GM23248 (cell line): ENCODE data around the gene PDE4B. TPM values are rescaled to one million over a fixed set of nuclear protein-coding genes. Genes with fewer than 3 reads are reported as not detected.

Source experiments
- DNase-seq: peaks from one replicate; pipeline ENCODE4 v3.0.0-alpha.2; 2015
- H2AFZ ChIP-seq: fragments of 200-600 bp; sonication (generic); 2 replicates; pipeline ENCODE4 v1.6.1; 2016; ENCODE audit warnings: antibody characterized with exemption
- H3F3A ChIP-seq: fragments of 200-600 bp; sonication (generic); 2 replicates; pipeline ENCODE4 v1.6.1; 2016; ENCODE audit warnings: mild to moderate bottlenecking, antibody characterized with exemption, mixed run types; ENCODE audit not compliant: insufficient read depth
- H3K27ac ChIP-seq: fragments of 200-600 bp; sonication (generic); 2 replicates; pipeline ENCODE4 v1.5.1; 2016; ENCODE audit warnings: mild to moderate bottlenecking
- H3K27me3 ChIP-seq: fragments of 200-600 bp; sonication (generic); replicated peaks from 2 replicates; pipeline ENCODE4 v1.6.1; 2016; ENCODE audit warnings: mild to moderate bottlenecking; ENCODE audit not compliant: insufficient read depth
- H3K36me3 ChIP-seq: fragments of 200-600 bp; sonication (generic); 2 replicates; pipeline ENCODE4 v1.6.1; 2016; ENCODE audit warnings: low read depth, mild to moderate bottlenecking
- H3K4me1 ChIP-seq: fragments of 200-600 bp; sonication (generic); 2 replicates; pipeline ENCODE4 v1.6.1; 2016; ENCODE audit warnings: mild to moderate bottlenecking; ENCODE audit not compliant: insufficient read depth
- H3K4me2 ChIP-seq: fragments of 200-600 bp; sonication (generic); one replicate; pipeline ENCODE4 v1.6.1; 2016; ENCODE audit warnings: mild to moderate bottlenecking; ENCODE audit not compliant: unreplicated experiment
- H3K4me3 ChIP-seq: fragments of 200-600 bp; sonication (generic); 2 replicates; pipeline ENCODE4 v1.5.1; 2016; ENCODE audit warnings: mild to moderate bottlenecking
- H3K79me2 ChIP-seq: fragments of 200-600 bp; sonication (generic); 2 replicates; pipeline ENCODE4 v1.6.1; 2016; ENCODE audit warnings: mild to moderate bottlenecking; ENCODE audit not compliant: insufficient read depth
- H3K9ac ChIP-seq: fragments of 200-600 bp; sonication (generic); 2 replicates; pipeline ENCODE4 v1.6.1; 2016; ENCODE audit warnings: mild to moderate bottlenecking
- H3K9me2 ChIP-seq: fragments of 200-600 bp; sonication (generic); 2 replicates; pipeline ENCODE4 v1.6.1; 2016; ENCODE audit warnings: mixed run types, mild to moderate bottlenecking, moderate library complexity; ENCODE audit not compliant: insufficient read depth
- H3K9me3 ChIP-seq: fragments of 200-600 bp; sonication (generic); one replicate; pipeline ENCODE4 v1.6.1; 2017; ENCODE audit warnings: low read depth
- H4K20me1 ChIP-seq: fragments of 200-600 bp; sonication (generic); 2 replicates; pipeline ENCODE4 v1.6.0; 2016; ENCODE audit not compliant: insufficient read depth
- EZH2 ChIP-seq: fragments of 200-600 bp; sonication (generic); IDR thresholded peaks from 2 replicates; pipeline ENCODE4 v1.6.1; 2018; ENCODE audit warnings: antibody characterized with exemption, mild to moderate bottlenecking; ENCODE audit not compliant: insufficient read depth, poor library complexity, severe bottlenecking
- EZH2phosphoT487 ChIP-seq: fragments of 200-600 bp; sonication (generic); IDR thresholded peaks from 2 replicates; pipeline ENCODE4 v1.6.1; 2018; ENCODE audit warnings: antibody characterized with exemption, moderate library complexity, mild to moderate bottlenecking, low read depth; ENCODE audit not compliant: insufficient read depth
- WGBS, 2 experiments: methylation state at CpG; one replicate each; pipeline ENCODE4 v1.1.6; 2015 to 2017; ENCODE audit warnings: low lambda C conversion rate in 2 of 2, low coverage in 1 of 2; ENCODE audit errors: missing lambda C conversion rate in 2 of 2; 5-methylcytosine and 5-hydroxymethylcytosine counted together
- in situ Hi-C: fragments of 300-500 bp; cut with MboI; formaldehyde crosslinking; loops from 2 replicates; pipeline ENCODE4 v1.15.0; 2020
- polyA plus RNA-seq: library from polyadenylated mRNA; unstranded; fragments of >200 nt; fragmentation: Nextera tagmentation; extraction: Ambion mirVana; gene quantifications from 2 replicates; pipeline ENCODE4 v1.2.1, GENCODE V29; 2016
- total RNA-seq: library from RNA; depleted of rRNA; stranded (reverse); fragments of >200 nt; shearing (Covaris generic); gene quantifications from 2 replicates; pipeline ENCODE4 v1.2.3, GENCODE V29; 2014

The PDE4B gene
- total and polyA plus RNA-seq, 2 experiments from 2014 or later: 19.9 to 36.2 TPM

DNA sequence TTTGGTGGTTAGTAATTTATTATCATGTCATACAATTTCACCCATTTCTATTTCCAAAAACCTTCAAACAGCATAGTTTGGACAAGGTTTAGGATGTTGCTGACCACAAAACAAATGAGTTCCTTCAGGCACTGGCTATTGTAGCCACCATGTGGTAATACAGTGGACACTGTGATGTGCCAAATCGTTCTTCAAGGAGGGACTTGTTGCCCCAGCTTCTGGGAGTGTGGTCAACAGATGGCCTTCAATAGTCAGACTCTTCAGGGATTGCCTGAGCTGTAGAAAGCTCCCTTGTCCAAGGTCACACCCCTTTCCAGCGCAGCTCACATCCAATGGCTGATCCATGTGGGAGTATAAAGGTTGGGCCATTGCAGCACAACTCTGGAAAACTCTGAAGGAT lies 2.6 kb downstream of the PDE4B start:
- no peak overlapping the region for H2AFZ ChIP-seq
- H3K4me1 ChIP-seq: peaks cover 27% of the 10 kb centered on the region; the same call in 1 of the 2 replicates
- in situ Hi-C loops: no loop called here
- H3K36me3 ChIP-seq: no peaks in the 10 kb centered on the region
- no peak overlapping the region for H3K27ac ChIP-seq
- peaks cover 26% of the 10 kb centered on the region for H3F3A ChIP-seq
- no peak overlapping the region for H3K9ac ChIP-seq
- no peaks in the 10 kb centered on the region for H3K9me2 ChIP-seq
- 36 to 62% methylated on average over 2 of the region's 2 CpGs for WGBS, 2 experiments
- no peak overlapping the region for H3K4me2 ChIP-seq
- no peaks in the 10 kb centered on the region for H3K9me3 ChIP-seq
- H4K20me1 ChIP-seq: no peaks in the 10 kb centered on the region
- H3K4me3 ChIP-seq: no peak overlapping the region
- peaks cover 43% of the 10 kb centered on the region for H3K79me2 ChIP-seq
- no peaks in the 10 kb centered on the region for H3K27me3 ChIP-seq
- TF ChIP-seq EZH2: no peak
- TF ChIP-seq EZH2phosphoT487: no peak
- DNase-seq: no peak

DNA sequence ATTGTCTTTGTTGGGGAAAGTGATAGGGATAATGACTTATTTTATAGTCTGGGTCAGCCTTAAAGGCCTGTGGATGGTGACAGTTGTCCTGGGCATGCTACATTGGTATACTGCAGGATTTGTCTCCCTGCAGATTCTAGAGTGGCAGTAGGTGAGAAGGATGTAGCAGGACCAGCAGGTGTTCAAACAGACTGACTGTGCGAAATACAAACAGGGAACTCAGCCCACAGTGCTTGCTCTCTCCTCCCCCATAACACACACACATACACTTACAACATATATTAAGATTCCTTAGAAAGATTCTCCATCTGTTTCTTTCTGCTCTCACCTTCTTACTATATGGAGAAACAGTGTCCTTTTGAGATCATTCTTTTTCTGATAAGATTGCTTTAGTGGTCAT lies 6.9 kb downstream of the PDE4B start:
- H4K20me1 ChIP-seq: no peaks in the 10 kb centered on the region
- no peak overlapping the region for H3K27ac ChIP-seq
- peaks cover 63% of the 10 kb centered on the region for H3K79me2 ChIP-seq
- no peaks in the 10 kb centered on the region for H3K36me3 ChIP-seq
- no peak for TF ChIP-seq EZH2
- TF ChIP-seq EZH2phosphoT487: no peak
- 94 to 100% methylated on average over 1 of the region's 1 CpG for WGBS, 2 experiments
- no peak overlapping the region for H3K4me2 ChIP-seq
- H3K9ac ChIP-seq: no peak overlapping the region
- H3K9me2 ChIP-seq: no peaks in the 10 kb centered on the region
- H2AFZ ChIP-seq: no peak overlapping the region
- H3K4me1 ChIP-seq: peaks cover 13% of the 10 kb centered on the region; the same call in 1 of the 2 replicates
- no peaks in the 10 kb centered on the region for H3K27me3 ChIP-seq
- in situ Hi-C loops: no loop called here
- H3K4me3 ChIP-seq: no peak overlapping the region
- H3K9me3 ChIP-seq: no peaks in the 10 kb centered on the region
- no peak for DNase-seq
- H3F3A ChIP-seq: peaks cover 4% of the 10 kb centered on the region; the same call in 1 of the 2 replicates

DNA sequence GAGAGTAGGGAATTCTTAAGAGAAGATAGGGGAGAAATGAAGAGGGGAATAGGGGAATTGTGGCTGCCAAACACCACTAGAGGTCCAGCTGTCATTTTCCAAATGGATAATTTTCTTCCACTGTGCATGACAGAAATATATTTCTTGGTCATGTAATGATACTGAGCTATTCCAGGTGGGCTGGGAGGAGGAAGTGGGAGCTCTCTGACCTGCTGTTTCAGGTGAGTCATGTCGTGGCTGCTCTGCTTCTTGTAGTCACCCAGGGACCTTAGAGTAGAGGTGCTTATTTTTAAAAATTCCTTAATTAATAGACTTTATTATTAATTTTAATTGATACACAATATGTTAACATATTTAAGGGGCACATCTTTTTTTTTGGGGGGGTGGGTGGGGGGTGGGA lies 11.9 kb downstream of the PDE4B start:
- Histone ChIP-seq H3K27me3 (no peaks in the 10 kb centered on the region), H2AFZ (peak overlapping the region; percentile 49; the same call in 1 of the 2 replicates), H3K79me2 (peaks cover 34% of the 10 kb centered on the region), H3F3A (no peaks in the 10 kb centered on the region), H3K36me3 (no peaks in the 10 kb centered on the region), H3K9me2 (no peaks in the 10 kb centered on the region), H3K4me2 (no peak overlapping the region), H4K20me1 (no peaks in the 10 kb centered on the region), H3K4me1 (peaks cover 11% of the 10 kb centered on the region), H3K9me3 (no peaks in the 10 kb centered on the region), H3K9ac (no peak overlapping the region), H3K4me3 (no peak overlapping the region), H3K27ac (no peak overlapping the region)
- TF ChIP-seq EZH2phosphoT487: no peak
- DNase-seq: no peak
- 77 to 84% methylated on average over 1 of the region's 1 CpG for WGBS, 2 experiments
- in situ Hi-C loops: no loop called here

DNA sequence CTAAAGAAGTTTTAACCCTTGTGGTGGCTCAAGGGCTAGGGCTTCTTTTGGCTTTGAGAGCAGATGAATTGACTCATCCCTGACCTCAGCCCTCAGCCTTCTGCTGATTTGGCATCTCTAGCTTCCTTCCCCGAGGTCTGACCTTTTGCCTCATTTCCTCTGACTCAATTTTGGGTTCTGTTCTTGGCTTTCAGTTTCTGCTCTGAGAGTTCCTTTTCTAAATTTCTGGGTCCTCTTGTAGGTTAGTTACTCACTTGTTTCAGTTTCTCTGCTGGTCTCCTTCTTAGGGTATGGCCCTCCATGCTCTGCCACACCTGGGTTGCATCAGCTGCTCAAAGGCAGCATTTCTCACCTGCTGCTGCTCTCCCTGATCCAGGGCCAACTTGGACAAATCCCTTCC lies 19.4 kb downstream of the PDE4B start:
- in situ Hi-C loops: no loop called here
- peak overlapping the region; percentile 65 for H3K4me3 ChIP-seq
- no peaks in the 10 kb centered on the region for H3K36me3 ChIP-seq
- H3K9ac ChIP-seq: peak overlapping the region; percentile 50
- peaks cover 48% of the 10 kb centered on the region for H3K4me1 ChIP-seq
- peak overlapping the region; percentile 63 for H2AFZ ChIP-seq
- DNase-seq: peak; percentile 94
- TF ChIP-seq EZH2: no peak
- no peak for TF ChIP-seq EZH2phosphoT487
- H3K9me2 ChIP-seq: no peaks in the 10 kb centered on the region
- H3K27me3 ChIP-seq: no peaks in the 10 kb centered on the region
- H3K79me2 ChIP-seq: peaks cover 24% of the 10 kb centered on the region
- peak overlapping the region; percentile 94 for H3K4me2 ChIP-seq
- 0% methylated on average over 1 of the region's 1 CpG for WGBS, 2 experiments
- H3K27ac ChIP-seq: peak overlapping the region; percentile 84
- H3F3A ChIP-seq: peaks cover 24% of the 10 kb centered on the region
- H4K20me1 ChIP-seq: no peaks in the 10 kb centered on the region
- no peaks in the 10 kb centered on the region for H3K9me3 ChIP-seq

DNA sequence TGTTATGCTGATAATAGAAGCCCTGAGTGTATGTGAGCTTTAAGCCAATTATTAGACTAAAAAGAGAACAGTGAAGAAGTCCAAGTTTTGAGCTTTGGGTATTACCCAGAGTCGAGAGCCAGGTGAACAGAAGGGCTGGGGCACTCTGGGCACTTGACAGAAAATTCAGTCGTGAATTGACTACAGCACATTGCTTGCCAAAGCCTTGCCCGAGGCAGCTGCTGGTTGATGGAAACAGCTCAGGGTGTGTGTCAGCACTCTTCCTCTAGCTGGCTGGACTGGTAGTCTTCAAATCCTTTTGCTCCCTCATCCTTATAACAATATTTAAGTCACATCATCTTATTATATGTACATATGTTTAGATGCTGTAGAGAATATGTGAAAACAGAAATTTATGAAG lies 21.3 kb downstream of the PDE4B start:
- H3F3A ChIP-seq: peaks cover 24% of the 10 kb centered on the region
- no peaks in the 10 kb centered on the region for H3K9me2 ChIP-seq
- TF ChIP-seq EZH2phosphoT487: no peak
- TF ChIP-seq EZH2: no peak
- H4K20me1 ChIP-seq: no peaks in the 10 kb centered on the region
- peak overlapping the region; percentile 12 for H3K4me2 ChIP-seq
- no peak overlapping the region for H3K27ac ChIP-seq
- peaks cover 48% of the 10 kb centered on the region for H3K4me1 ChIP-seq
- H3K9me3 ChIP-seq: no peaks in the 10 kb centered on the region
- H2AFZ ChIP-seq: 0 out of 2 replicates have a peak overlapping the region, but pooled peaks have one; percentile 19
- no peaks in the 10 kb centered on the region for H3K36me3 ChIP-seq
- H3K4me3 ChIP-seq: no peak overlapping the region
- in situ Hi-C loops: no loop called here
- no peak overlapping the region for H3K9ac ChIP-seq
- 71 to 80% methylated on average over 3 of the region's 3 CpGs for WGBS, 2 experiments
- peak; percentile 65 for DNase-seq
- H3K27me3 ChIP-seq: no peaks in the 10 kb centered on the region
- H3K79me2 ChIP-seq: peaks cover 24% of the 10 kb centered on the region; the same call in 1 of the 2 replicates
